ENCODE measurements around the gene XKR8.

GRCh38 chr1:27941671-27942540 is 17.9 kb upstream of the XKR8 start:
- no peak for TF ChIP-seq POLR2A (IDR thresholded peaks at IDR 0.05)
- no peak for TF ChIP-seq CTCF (IDR thresholded peaks at IDR 0.05)
- no peak for TF ChIP-seq POLR2AphosphoS5 (IDR thresholded peaks at IDR 0.05)
- TF ChIP-seq EP300 (IDR thresholded peaks at IDR 0.05): no peak

All from sigmoid colon (tissue), 4 donors.